Measurements from ENCODE around the gene IGF2BP3.
"Not testable (repeated sequence)": the region's sequence is repeated elsewhere in the genome, so short reads cannot be mapped to it uniquely, and the experiment has no call there.

IGF2BP3 gene

GRCh38 chr7:23426876-23427275 is 43.4 kb downstream of the IGF2BP3 start:
- Histone ChIP-seq H3K27me3 (ENCODE audit: low read depth) (no peaks in the 10 kb centered on the region), H3K36me3 (replicated peaks) (peaks cover 3% of the 10 kb centered on the region; the same call in 1 of the 2 replicates), H3K9me3 (no peaks in the 10 kb centered on the region), H3K4me1 (peaks cover 15% of the 10 kb centered on the region), H3K4me3 (no peak overlapping the region)
- DNase-seq (ENCODE audit: low spot score in 2 of 2) = no peak
- in situ Hi-C loops (cut with MboI; ENCODE audit: low sequenced_read_pairs) = no loop called here

DNA sequence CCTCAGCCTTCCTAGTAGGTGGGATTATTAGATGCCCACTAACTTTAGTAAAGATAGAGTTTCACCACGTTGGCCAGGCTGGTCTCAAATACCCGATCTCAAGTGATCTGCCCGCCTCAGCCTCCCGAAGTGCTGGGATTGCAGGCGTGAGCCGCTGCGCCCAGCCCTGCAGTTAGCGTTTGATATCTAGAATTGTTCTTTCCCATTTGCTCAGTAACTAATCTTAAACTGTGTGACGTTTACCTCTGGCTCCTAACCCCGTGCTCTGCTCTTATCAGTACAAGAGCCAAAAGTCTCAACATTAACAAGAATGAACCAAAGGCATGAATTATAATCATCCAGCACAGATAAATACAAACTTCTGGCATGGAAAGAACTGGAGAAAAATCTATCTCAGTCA is 47.4 kb downstream of the IGF2BP3 start:
- peaks cover 10% of the 10 kb centered on the region for H3K4me1 ChIP-seq
- in situ Hi-C loops (cut with MboI; ENCODE audit: low sequenced_read_pairs) = no loop called here
- no peak overlapping the region for H3K4me3 ChIP-seq
- H3K36me3 ChIP-seq (replicated peaks) = peaks cover 3% of the 10 kb centered on the region
- no peak for DNase-seq (ENCODE audit: low spot score in 2 of 2)
- no peaks in the 10 kb centered on the region for H3K27me3 ChIP-seq (ENCODE audit: low read depth)
- no peaks in the 10 kb centered on the region for H3K9me3 ChIP-seq

DNA sequence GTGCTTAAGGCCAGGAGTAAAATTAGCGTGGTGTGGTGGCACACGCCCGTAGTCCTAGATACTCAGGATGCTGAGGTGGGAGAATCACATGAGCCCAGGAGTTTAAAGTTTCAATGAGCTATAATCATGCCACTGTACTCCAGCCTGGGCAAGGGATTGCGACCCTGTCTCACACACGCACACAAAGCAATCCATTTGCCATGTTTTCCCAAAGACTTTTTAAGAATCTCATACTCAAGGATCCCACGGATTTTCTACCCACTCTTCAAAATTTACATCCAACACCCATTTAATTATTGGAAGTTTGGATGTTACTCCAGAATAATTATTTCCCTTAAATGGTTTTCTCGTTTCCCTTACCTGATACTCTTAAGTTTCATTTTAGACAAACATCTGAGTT is 47.9 kb downstream of the IGF2BP3 start:
- H3K9me3 ChIP-seq = no peaks in the 10 kb centered on the region
- H3K4me1 ChIP-seq = peaks cover 10% of the 10 kb centered on the region
- in situ Hi-C loops (cut with MboI; ENCODE audit: low sequenced_read_pairs) = no loop called here
- H3K4me3 ChIP-seq = no peak overlapping the region
- DNase-seq (ENCODE audit: low spot score in 2 of 2) = no peak
- peaks cover 3% of the 10 kb centered on the region for H3K36me3 ChIP-seq (replicated peaks)
- H3K27me3 ChIP-seq (ENCODE audit: low read depth) = no peaks in the 10 kb centered on the region

DNA sequence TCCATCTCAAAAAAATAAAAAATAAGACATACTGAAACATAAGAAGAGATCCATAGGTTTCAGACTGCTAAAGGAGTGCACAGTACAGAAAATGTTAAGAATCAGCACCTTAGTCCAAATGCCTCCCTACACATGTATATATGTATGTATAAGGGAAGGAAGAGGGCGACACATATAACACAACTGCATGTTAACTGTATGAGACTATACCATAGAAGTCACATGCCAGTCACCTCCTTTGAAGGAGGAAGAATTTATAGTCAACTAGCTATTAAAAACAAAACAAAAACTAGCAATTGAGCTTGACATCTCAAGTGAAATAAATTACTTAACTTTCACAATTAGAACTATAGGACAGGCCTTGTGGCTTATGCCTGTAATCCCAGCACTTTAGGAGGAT is 50.4 kb downstream of the IGF2BP3 start:
- peaks cover 10% of the 10 kb centered on the region for H3K4me1 ChIP-seq
- H3K27me3 ChIP-seq (ENCODE audit: low read depth) = no peaks in the 10 kb centered on the region
- DNase-seq (ENCODE audit: low spot score in 2 of 2) = no peak
- H3K9me3 ChIP-seq = no peaks in the 10 kb centered on the region
- no peak overlapping the region for H3K4me3 ChIP-seq
- in situ Hi-C loops (cut with MboI; ENCODE audit: low sequenced_read_pairs) = no loop called here
- peaks cover 13% of the 10 kb centered on the region for H3K36me3 ChIP-seq (replicated peaks)

DNA sequence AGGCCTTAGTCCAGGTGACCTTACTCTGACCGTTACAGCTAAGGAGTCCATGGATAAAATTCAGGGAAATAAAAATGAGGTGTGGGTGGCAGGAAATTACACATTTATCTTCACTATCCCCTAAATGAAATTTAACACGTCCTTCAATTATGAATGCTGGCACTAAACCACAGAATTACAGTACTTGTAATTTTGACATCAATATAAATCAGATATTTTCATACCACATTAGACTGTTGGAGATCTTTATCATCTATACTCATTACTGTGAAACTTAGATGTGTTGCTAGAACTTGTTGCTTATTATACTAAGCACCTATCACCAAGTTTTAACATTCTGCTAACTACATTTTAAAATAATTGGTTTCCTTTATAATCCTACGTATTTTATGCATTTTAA is 51.1 kb downstream of the IGF2BP3 start:
- Histone ChIP-seq H3K36me3 (replicated peaks) (peaks cover 18% of the 10 kb centered on the region), H3K27me3 (ENCODE audit: low read depth) (no peaks in the 10 kb centered on the region), H3K9me3 (no peaks in the 10 kb centered on the region), H3K4me3 (no peak overlapping the region), H3K4me1 (peaks cover 10% of the 10 kb centered on the region)
- in situ Hi-C loops (cut with MboI; ENCODE audit: low sequenced_read_pairs) = no loop called here
- no peak for DNase-seq (ENCODE audit: low spot score in 2 of 2)

DNA sequence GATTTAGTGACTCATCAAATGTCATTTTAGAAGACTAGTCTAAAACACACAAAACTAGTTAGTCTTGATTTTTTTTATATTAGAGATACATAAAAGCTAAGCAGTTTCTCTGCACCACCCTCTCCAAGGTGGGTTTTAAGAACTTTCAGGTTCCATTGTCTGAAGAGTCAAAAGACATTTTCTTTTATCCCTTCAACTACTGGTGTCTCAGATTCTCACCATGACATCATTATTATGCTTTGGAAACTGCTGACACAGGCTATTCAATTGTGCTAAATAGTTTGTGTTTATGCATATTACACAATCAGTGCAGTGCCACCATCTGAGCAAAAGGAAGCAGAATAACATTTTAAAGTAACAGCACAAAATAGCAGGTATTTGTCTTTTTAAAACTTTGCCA is 52.2 kb downstream of the IGF2BP3 start:
- peak in 1 of 2 experiments; percentile 50 for DNase-seq (ENCODE audit: low spot score in 2 of 2)
- Histone ChIP-seq H3K4me3 (no peak overlapping the region), H3K4me1 (peaks cover 10% of the 10 kb centered on the region), H3K9me3 (no peaks in the 10 kb centered on the region), H3K27me3 (ENCODE audit: low read depth) (no peaks in the 10 kb centered on the region), H3K36me3 (replicated peaks) (peaks cover 26% of the 10 kb centered on the region)
- in situ Hi-C loops (cut with MboI; ENCODE audit: low sequenced_read_pairs) = no loop called here

GRCh38 chr7:23415198-23415597 is 55.1 kb downstream of the IGF2BP3 start:
- H3K27me3 ChIP-seq (ENCODE audit: low read depth) = no peaks in the 10 kb centered on the region
- no peaks in the 10 kb centered on the region for H3K9me3 ChIP-seq
- in situ Hi-C loops (cut with MboI; ENCODE audit: low sequenced_read_pairs) = no loop called here
- no peak overlapping the region for H3K4me3 ChIP-seq
- H3K36me3 ChIP-seq (replicated peaks) = peaks cover 48% of the 10 kb centered on the region
- DNase-seq (ENCODE audit: low spot score in 2 of 2) = no peak
- H3K4me1 ChIP-seq = peaks cover 7% of the 10 kb centered on the region

GRCh38 chr7:23410446-23411183 is 59.7 kb downstream of the IGF2BP3 start:
- Histone ChIP-seq H3K9me3 (no peaks in the 10 kb centered on the region), H3K27me3 (ENCODE audit: low read depth) (no peaks in the 10 kb centered on the region), H3K4me1 (no peaks in the 10 kb centered on the region), H3K36me3 (replicated peaks) (peaks cover 60% of the 10 kb centered on the region), H3K4me3 (no peak overlapping the region)
- DNase-seq (ENCODE audit: low spot score in 2 of 2) = no peak
- in situ Hi-C loops (cut with MboI; ENCODE audit: low sequenced_read_pairs) = no loop called here

- H3K4me3 ChIP-seq; H3K27me3 ChIP-seq (ENCODE audit: low read depth); H3K9me3 ChIP-seq; DNase-seq (ENCODE audit: low spot score in 2 of 2); in situ Hi-C loops (cut with MboI; ENCODE audit: low sequenced_read_pairs); H3K4me1 ChIP-seq: not testable (repeated sequence)
- peaks cover 44% of the 10 kb centered on the region for H3K36me3 ChIP-seq (replicated peaks)
Observed at GRCh38 chr7:23406564-23406963, 63.7 kb downstream of the IGF2BP3 start.

- Histone ChIP-seq H3K9me3 (no peaks in the 10 kb centered on the region), H3K36me3 (replicated peaks) (peaks cover 36% of the 10 kb centered on the region), H3K27me3 (ENCODE audit: low read depth) (no peaks in the 10 kb centered on the region), H3K4me1 (no peaks in the 10 kb centered on the region), H3K4me3 (no peak overlapping the region)
- DNase-seq (ENCODE audit: low spot score in 2 of 2) = no peak
- in situ Hi-C loops (cut with MboI; ENCODE audit: low sequenced_read_pairs) = no loop called here
Observed at GRCh38 chr7:23405240-23405618, 65.1 kb downstream of the IGF2BP3 start.

DNA sequence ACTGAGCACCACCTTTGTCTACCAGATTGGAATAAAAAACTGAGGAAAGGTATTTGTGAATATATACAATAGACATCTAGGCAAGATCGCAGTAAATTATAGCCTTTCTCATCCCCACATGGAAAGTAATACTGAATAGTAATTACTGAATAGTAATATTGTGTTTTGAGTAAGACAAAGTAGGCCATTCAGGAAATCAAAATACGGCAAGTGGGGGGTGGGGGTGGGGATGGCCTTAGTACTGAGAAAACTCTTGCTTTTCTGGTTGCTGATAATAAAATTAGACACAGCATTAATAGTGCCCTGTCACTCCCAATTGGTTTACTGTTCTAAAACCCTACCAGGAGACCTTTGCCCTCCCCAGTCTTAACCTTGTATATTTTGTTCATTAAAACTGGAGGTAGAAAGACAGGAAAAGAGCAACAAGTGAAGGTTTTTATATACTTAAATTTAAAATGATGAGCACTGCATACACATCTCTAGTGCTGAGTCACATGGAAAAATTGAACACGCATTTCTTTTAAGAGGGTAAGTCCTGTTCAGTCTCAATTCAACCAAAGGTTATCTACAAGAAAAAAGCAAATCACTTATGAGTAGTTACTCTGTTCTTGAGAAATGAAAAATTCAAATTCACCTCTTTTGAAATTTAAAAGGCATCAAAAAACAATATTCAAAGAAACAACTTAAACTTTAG is 65.6 kb downstream of the IGF2BP3 start:
- in situ Hi-C loops (cut with MboI; ENCODE audit: low sequenced_read_pairs) = no loop called here
- H3K4me1 ChIP-seq = no peaks in the 10 kb centered on the region
- H3K36me3 ChIP-seq (replicated peaks) = peaks cover 35% of the 10 kb centered on the region
- no peak overlapping the region for H3K4me3 ChIP-seq
- no peaks in the 10 kb centered on the region for H3K27me3 ChIP-seq (ENCODE audit: low read depth)
- H3K9me3 ChIP-seq = no peaks in the 10 kb centered on the region
- no peak for DNase-seq (ENCODE audit: low spot score in 2 of 2)

DNA sequence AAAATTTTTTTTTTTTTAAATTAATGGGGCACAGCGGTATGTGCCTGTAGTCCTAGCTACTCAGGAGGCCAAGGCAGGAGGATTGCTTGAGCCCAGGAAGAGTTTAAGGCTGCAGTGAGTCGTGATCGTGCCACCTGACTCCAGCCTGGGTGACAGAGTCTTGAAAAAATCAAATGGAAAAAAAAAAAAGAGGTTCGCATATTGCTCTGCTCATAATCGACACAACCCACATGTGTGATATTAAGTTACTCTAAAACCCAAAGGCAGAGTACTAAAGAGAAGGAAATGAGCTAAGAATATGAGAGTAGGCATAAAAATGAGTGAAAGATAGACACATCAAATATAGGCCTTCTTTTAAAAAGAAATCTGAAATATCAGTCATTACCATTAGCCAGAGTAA is 66.3 kb downstream of the IGF2BP3 start:
- in situ Hi-C loops (cut with MboI; ENCODE audit: low sequenced_read_pairs) = no loop called here
- H3K27me3 ChIP-seq (ENCODE audit: low read depth) = no peaks in the 10 kb centered on the region
- H3K4me1 ChIP-seq = no peaks in the 10 kb centered on the region
- no peak overlapping the region for H3K4me3 ChIP-seq
- H3K36me3 ChIP-seq (replicated peaks) = peaks cover 32% of the 10 kb centered on the region
- no peak for DNase-seq (ENCODE audit: low spot score in 2 of 2)
- no peaks in the 10 kb centered on the region for H3K9me3 ChIP-seq

DNA sequence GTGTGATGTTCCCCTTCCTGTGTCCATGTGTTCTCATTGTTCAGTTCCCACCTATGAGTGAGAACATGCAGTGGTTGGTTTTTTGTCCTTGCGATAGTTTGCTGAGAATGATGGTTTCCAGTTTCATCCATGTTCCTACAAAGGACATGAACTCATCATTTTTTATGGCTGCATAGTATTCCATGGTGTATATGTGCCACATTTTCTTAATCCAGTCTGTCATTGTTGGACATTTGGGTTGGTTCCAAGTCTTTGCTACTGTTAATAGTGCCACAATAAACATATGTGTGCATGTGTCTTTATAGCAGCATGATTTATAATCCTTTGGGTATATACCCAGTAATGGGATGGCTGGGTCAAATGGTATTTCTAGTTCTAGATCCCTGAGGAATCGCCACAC is 72.2 kb downstream of the IGF2BP3 start:
- H3K27me3 ChIP-seq (ENCODE audit: low read depth); H3K4me3 ChIP-seq; DNase-seq (ENCODE audit: low spot score in 2 of 2); H3K4me1 ChIP-seq; H3K9me3 ChIP-seq; in situ Hi-C loops (cut with MboI; ENCODE audit: low sequenced_read_pairs): not testable (repeated sequence)
- peaks cover 27% of the 10 kb centered on the region for H3K36me3 ChIP-seq (replicated peaks)

GRCh38 chr7:23397241-23397640 is 73.0 kb downstream of the IGF2BP3 start:
- Histone ChIP-seq H3K4me1 (peaks cover 5% of the 10 kb centered on the region), H3K4me3 (no peak overlapping the region), H3K36me3 (replicated peaks) (peaks cover 30% of the 10 kb centered on the region), H3K27me3 (ENCODE audit: low read depth) (no peaks in the 10 kb centered on the region), H3K9me3 (no peaks in the 10 kb centered on the region)
- no peak for DNase-seq (ENCODE audit: low spot score in 2 of 2)
- in situ Hi-C loops (cut with MboI; ENCODE audit: low sequenced_read_pairs) = no loop called here
